Embryonic facial prominence (tissue), 1 donor: ENCODE data around the gene RNF222.
"Not testable (repeated sequence)": the region's sequence is repeated elsewhere in the genome, so short reads cannot be mapped to it uniquely, and the experiment has no call there.

Experiments
- DNase-seq: peaks from one replicate; pipeline ENCODE4 v3.0.0-alpha.2; 2016; ENCODE audit errors: extremely low spot score

RNF222 gene

DNA sequence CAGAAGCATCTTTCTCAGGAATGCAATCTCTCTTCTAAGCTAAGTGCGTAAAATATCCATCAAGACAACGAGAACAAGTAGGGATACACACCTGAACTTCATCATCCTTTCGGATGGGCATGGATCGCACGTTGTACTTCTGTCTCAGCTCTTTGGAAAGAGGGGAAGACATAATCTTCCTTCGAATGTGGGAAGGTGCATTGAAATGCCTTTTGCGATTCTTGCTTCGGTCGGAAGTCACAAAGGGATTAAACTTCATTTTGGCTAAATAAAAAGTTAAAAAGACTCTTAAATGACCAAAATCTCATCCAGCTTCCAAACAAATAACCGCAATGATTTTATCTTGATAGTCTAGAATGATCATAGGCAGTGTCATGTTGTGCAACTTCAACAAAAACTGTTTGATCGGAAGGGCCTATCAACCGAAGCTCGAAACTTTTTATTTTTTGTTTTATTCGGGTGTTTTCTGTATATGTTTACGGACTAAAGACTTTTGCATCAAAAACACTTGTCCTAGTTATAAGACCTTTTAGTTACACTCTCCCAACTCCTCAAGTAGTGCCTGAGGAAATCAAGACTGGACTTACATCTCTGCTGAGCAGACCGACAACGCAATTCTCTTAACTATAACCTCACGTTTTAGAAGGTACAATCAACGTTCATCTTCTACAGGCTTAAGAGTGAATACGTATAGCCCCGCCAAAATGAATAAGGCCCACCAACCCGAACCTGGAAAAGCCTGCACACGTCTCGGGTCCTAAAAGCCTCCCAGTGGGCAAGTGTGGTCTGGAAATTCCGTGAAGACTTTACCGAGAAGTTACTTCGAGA is 15.4 kb downstream of the RNF222 start:
- no peak for DNase-seq

DNA sequence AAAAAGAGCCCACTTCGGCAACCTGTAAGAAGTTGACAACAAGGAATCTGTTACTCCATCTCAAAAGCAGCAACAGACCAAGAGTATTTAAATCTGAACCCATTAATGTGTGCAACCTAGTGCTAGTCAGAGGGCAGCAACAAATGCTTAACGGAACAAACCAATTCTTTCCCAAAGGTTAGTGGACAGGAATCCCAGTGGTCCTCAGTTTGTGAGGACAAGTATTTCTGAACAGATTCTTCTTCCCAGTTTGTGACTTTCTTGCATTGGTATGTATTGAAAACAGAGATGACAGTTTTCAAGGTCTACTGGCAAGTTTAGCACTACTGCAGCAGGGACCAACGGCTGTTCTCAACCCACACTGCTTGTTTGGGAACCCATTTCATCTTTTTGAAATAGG is 17.6 kb downstream of the RNF222 start:
- DNase-seq: no peak

DNA sequence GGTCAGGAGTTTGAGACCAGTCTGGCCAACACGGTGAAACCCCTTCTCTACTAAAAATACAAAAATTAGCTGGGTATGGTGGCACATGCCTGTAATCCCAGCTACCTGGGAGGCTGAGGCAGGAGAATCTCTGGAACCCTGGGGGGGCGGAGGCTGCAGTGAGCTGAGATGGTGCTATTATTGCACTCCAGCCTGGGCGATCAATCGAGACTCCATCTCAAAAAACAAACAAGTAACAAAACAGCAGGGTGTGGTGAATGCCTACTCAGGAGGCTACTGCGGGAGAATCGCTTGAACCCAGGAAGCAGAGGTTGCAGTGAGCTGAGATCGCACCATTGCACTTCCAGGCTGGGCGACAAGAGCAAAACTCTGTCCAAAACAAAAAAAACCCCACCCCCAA is 19.5 kb downstream of the RNF222 start:
- not testable (repeated sequence) for DNase-seq

DNA sequence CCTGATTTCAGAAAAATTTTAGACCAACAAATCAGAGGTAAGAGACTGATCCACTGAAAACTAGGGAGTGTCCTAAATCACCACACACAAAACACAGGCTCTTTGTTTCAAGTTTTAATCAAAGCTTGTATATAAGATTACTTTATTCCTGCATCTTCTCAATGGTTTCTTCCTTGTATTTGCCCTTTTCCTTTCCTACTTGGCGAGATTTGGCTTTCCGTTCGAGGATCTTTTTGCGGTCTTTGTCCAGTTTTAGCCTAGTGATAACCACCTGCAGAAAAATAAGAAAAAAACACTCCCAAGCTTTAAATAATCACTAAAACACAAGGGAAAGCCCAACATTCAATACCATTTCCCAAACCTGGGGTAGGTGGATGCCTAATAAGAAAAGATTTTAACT is 20.2 kb downstream of the RNF222 start:
- DNase-seq: no peak

- peak; percentile 70 for DNase-seq
Measured at GRCh38 chr17:8376271-8377067, 21.2 kb downstream of the RNF222 start, which contains the start of gene KRABD2. TSS of gene KRABD2 (minus strand) at chr17:8376704.

- DNase-seq: no peak
Measured at GRCh38 chr17:8375738-8376259, 21.8 kb downstream of the RNF222 start.

DNA sequence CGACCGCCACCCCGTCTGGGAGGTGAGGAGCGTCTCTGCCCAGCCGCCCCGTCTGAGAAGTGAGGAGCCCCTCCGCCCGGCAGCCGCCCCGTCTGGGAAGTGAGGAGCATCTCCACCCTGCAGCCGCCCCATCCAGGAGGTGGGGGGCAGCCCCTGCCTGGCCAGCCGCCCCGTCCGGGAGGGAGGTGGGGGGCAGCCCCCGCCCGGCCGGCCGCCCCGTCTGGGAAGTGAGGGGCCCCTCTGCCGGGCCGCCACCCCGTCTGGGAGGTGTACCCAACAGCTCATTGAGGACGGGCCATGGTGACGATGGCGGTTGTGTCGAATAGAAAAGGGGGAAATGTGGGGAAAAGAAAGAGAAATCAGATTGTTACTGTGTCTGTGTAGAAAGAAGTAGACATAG is 23.8 kb downstream of the RNF222 start:
- DNase-seq: not testable (repeated sequence)

GRCh38 chr17:8372422-8372821 is 25.2 kb downstream of the RNF222 start:
- no peak for DNase-seq

GRCh38 chr17:8371786-8372185 is 25.8 kb downstream of the RNF222 start:
- no peak for DNase-seq

DNA sequence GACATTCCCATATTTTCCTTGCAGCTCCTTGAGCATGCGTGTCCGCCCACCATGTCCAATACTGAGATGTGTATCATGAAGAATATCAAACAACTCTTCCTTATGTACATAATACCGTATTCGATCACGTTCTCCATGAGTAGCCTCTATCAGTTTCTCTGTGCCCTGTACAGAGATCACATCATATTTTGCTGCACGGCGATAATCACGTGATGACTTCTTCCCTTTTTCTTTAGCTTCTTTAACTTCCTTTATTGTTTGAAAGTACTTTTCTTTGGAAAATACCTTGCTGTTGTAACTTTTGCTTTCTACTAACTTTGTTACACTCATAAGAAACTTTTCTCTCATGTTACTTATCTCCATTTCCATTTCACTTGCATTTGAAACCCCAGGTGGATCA is 27.7 kb downstream of the RNF222 start:
- DNase-seq: no peak

GRCh38 chr17:8368193-8368592 is 29.4 kb downstream of the RNF222 start:
- DNase-seq: no peak

GRCh38 chr17:8366231-8366630 is 31.4 kb downstream of the RNF222 start:
- DNase-seq: no peak

DNA sequence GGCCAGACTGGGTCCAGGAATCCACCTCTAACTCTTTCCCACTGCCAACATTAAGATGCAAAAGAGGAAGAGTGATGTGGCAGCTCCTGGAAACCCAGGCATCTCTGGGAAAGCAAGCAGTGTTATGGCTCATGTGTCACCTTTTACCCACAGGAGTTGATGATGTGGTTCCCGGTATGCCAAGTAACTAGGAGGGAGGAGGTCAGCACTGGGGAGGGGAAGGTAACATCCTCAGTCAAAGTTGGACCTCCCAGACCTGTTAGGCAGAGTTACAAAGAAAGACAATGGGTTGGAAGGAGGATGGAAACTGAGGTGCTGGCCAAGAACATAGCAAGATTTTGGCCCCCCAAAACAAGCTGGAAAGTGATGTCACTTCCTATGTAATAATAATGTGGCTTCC is 32.5 kb downstream of the RNF222 start:
- no peak for DNase-seq

- no peak for DNase-seq
Measured at GRCh38 chr17:8362651-8363332, 34.8 kb downstream of the RNF222 start.

GRCh38 chr17:8360751-8361150 is 36.9 kb downstream of the RNF222 start:
- no peak for DNase-seq

DNA sequence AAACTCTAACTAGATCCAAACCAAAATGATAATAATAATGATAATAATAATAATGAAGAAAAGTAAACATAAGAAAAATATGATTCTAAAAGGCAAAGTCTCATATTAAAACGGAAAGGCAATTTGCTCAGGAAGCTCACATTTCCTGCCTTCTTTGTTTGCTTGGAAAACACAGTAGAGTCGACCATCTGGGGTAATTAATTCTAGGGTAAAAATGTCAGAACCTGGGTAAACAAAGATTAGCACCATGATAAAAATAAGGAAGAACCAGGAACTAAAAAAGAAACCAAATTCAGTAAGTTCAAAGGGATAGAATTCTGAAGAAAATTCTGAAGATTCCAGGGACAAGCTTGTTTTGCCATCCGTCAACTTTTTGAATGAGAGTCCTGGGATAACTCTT is 37.4 kb downstream of the RNF222 start:
- DNase-seq: no peak

- DNase-seq: no peak
Measured at GRCh38 chr17:8359769-8360168, 37.9 kb downstream of the RNF222 start.

DNA sequence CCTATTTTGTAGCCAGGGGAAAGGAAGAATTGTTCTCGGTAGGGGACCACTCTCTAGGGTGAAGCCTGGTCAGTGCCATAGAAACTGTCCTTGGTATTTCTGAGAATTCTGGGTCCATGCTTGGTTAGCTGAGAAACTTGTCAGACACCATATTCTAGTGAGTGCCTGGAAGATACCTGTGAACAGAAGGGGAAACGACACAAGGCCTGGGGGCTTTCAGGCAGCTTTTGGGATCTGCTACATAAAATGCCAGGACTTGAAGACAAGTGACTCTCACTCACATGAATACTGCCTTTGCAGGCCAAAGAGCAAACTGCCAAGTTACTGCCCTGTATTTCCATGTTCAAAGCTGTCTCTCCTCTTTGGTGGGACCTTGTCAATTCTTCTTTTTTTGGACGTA is 39.7 kb downstream of the RNF222 start:
- no peak for DNase-seq

DNA sequence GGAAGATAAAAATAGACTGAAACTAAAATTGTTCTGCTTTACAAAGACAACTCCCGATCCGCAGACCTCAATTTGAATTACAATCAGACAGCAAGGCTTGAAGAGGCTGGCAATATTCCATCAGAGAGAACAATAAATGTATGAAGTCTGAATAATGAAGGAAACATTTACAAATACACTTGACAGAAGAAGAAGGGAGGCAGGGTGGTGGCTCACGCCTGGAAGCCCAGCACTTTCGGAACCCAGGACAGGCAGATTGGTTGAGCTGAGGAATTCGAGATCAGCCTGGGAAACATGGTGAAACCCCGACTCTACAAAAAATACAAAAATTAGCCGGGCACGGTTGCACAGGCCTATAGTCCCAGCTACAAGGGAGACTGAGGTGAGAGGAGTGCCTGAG is 43.4 kb downstream of the RNF222 start:
- no peak for DNase-seq

- no peak for DNase-seq
Measured at GRCh38 chr17:8353736-8354135, 43.9 kb downstream of the RNF222 start.

GRCh38 chr17:8350339-8350738 is 47.3 kb downstream of the RNF222 start:
- DNase-seq: no peak

- not testable (repeated sequence) for DNase-seq
Measured at GRCh38 chr17:8347001-8347400, 50.6 kb downstream of the RNF222 start.
